ENCODE results near the gene ZNF532. TPM values are rescaled to one million over a fixed set of nuclear protein-coding genes. Genes with fewer than 3 reads are reported as not detected.

ZNF532 gene
- total RNA-seq, 1 experiment from 2014 or later, result 21.0 TPM

DNA sequence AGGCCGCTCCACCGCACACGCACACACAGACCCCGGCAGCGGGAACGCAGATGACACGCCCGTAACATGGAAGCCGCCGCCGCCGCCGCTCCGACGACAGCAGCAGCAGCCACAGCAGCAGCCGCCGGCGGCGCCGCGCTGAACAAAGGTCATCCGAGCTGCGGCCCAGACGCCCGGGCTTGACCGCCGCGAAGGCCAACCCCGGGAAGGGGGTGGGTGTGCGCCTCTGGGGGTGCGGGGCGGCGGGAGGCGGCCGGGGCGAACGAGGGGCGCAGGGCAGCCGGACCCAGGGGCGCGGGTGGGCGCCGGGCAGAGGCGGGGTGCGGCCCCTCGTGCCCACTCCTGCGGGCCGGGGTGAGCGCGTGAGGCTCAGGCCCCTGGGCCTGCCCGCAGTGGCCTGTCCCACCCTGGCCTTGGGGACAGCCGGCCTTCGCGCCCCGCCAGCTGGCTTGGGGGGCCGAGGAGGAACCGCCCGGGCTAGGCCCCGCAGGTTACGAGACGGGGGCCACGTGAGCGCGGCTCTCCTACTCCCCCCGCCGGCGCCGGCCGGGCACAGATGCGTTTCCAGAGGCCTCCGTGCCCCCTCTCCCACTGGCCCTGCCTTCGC, 1.0 kb upstream of the ZNF532 start:
- in situ Hi-C loops (cut with HindIII; ENCODE audit: low pct_unique_long_range_greater_than_20kb, low sequenced_read_pairs), result no loop called here
- no peak for DNase-seq (ENCODE audit: low read depth)

DNA sequence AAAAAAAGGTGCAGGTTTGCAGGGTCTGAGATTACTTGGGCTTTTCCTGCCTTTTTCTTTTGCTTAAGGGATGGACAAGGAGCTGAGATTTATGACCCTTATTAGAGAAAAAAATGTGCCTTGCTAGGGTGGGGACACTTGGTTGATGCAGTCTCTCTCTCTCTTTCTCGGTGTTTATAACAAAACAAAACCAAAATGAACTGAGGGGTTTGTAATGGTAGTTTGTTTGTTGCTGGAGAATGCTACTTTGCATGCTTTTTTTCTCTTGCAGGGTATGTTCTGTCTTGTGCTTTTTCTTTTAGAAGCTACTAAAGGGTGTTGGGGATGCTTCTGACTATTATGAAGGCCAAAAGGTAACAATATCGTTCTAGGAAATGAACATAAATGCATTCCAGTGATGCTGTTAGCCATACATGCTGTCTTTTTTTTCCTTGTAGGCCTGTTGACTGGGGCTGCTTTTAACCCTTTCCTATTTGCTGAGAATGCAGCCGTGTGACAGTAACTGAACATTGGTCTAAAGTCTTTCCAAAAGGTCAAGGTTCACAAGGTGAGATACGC, 435 bp downstream of the ZNF532 start:
- in situ Hi-C loops (cut with HindIII; ENCODE audit: low pct_unique_long_range_greater_than_20kb, low sequenced_read_pairs), result no loop called here

DNA sequence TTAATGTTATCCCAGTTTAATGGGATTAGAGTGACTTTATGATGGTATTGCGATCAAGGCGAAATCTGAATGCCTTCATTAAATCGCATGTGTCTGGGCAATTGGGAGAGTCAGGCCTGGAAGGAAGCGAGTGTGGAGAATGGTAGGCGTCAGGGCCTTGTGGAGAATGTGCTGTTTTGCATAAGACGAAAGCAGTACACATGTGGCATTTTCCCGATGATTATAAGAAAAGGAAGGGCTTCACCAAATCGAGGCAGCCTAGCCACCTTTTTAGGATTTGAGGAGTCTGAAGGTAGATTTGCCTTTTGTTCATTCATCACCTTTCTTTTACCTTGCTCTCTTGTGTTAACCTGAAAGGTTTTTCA, 1.0 kb downstream of the ZNF532 start:
- no peak for DNase-seq (ENCODE audit: low read depth)
- in situ Hi-C loops (cut with HindIII; ENCODE audit: low pct_unique_long_range_greater_than_20kb, low sequenced_read_pairs), result no loop called here

More for the DNA sequence above, 435 bp downstream of the ZNF532 start:
- DNase-seq (ENCODE audit: low read depth), result no peak

DNA sequence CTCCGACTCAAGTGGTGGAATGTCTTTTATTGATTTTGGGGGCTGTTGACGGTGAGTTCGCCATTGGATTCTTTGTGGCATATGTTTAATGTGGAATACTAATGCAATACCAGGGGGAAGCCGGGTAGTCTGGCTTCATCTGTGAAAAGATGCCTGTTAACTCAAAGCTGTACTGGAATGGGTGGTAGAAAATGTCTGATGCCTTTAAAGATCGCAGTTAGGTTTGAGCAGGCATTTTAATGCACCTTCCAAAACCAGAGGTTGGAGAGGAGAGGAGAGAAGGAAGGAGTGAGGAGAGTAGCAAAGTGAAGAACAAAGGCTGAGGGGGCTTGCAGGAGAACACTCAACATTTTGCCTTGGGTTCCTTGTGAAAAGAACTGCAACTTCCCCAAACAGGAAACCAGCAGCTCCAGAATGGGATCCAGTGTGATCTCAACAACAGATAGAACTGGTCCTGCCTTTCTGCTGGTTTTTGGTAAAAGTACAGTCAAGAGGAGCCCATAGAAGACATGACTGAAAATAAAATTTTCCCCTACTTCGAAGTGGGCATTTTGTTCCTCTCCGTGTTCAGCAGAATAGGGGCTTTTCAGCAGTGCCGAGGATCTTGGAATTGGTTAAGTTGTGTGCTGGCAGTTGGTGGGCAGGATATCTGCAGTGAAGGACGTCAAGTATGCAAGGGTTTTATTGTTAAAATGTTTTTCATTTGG, 1.5 kb downstream of the ZNF532 start:
- in situ Hi-C loops (cut with HindIII; ENCODE audit: low pct_unique_long_range_greater_than_20kb, low sequenced_read_pairs), result no loop called here
- DNase-seq (ENCODE audit: low read depth), result no peak

DNA sequence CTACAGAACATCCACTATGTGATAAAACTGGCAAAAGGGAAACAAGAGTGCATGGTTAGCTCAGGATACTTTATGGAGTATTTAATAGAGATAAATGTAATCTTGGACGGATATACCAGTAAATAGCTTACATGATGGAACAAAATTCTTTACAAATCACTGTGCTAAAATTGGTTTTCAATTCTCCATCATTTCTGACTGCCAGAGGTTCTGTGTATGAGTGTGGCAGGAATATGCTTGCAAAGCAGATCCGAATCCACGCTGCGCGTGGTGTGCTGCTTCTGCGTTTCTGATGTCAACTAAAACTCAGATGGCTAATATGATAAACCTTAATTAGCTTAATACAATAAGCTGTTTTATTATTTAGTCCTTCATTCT, 2.1 kb downstream of the ZNF532 start:
- DNase-seq (ENCODE audit: low read depth), result no peak
- in situ Hi-C loops (cut with HindIII; ENCODE audit: low pct_unique_long_range_greater_than_20kb, low sequenced_read_pairs), result no loop called here

DNA sequence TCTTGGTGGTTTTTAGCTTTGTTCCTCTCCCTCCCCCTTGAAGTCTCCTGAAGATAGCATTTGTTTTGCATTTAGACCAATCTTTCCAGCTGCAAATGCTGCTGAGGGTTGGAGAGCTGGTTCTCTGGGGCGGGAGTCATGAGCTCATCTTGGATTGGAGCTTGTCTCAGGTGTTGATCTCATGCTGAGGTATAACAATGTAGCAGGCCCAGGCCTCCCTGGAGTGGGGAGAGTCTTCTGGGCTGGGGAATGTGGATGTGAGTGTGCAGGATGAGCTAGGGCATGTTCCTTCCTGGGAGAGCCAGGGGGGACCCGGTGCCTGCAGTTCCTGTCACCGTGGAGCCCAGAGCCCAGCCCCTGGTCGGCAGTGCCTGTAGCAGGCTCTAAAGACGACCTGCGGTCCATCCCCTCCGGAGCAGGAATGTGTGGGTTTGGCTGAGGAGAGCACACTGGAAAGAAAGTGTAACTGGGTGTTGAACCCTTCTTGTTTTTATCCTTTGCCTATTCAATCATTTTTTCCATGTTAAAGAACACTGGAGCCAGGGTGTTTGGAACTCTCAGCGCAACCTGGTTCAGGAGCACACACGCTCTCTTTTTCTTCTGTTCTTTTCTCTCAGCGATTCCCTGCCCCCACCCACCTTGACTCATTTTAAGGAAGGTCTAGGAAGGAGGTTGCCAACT, 2.7 kb downstream of the ZNF532 start:
- in situ Hi-C loops (cut with HindIII; ENCODE audit: low pct_unique_long_range_greater_than_20kb, low sequenced_read_pairs), result no loop called here
- DNase-seq (ENCODE audit: low read depth), result no peak

DNA sequence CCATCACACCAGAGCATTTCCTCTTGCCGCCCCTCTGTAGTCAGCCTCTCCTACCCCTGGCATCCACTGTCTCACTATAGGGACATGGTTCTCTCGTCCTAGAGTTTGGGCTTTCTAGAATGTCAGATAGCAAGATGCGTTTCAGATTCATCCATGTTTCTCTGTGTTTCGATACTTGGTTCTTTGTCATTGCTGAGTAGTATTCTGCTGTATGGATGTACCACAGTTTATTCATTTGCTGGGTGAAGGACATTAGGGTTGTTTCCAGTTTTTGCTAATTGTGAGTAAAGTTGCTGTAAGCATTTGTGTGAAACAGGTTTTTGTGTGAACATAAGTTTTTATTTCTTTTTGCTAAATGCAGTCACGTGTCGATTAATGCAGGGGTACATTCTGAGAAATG, 3.8 kb downstream of the ZNF532 start:
- no peak for DNase-seq (ENCODE audit: low read depth)
- in situ Hi-C loops (cut with HindIII; ENCODE audit: low pct_unique_long_range_greater_than_20kb, low sequenced_read_pairs), result no loop called here

DNA sequence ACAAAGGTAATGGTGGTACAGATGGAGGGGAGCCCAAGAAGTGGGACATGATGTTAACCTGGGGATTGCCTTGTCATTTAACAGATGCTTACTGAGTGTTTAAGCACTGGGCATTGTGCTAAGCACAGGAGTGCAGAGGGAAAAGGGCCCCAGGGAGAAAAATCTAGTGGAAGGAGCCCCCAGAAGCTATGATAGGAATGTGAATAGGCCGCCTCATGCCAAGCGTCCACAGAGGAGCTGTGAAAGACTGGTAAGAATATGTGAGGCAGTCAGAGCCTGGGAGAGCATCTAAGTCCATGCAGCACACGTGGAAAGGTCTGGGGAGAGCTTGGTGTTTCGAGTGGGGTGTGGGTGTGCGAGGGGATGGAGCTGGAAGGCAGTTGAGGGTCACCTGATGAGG, 5.5 kb downstream of the ZNF532 start:
- DNase-seq (ENCODE audit: low read depth), result no peak
- in situ Hi-C loops (cut with HindIII; ENCODE audit: low pct_unique_long_range_greater_than_20kb, low sequenced_read_pairs), result no loop called here

DNA sequence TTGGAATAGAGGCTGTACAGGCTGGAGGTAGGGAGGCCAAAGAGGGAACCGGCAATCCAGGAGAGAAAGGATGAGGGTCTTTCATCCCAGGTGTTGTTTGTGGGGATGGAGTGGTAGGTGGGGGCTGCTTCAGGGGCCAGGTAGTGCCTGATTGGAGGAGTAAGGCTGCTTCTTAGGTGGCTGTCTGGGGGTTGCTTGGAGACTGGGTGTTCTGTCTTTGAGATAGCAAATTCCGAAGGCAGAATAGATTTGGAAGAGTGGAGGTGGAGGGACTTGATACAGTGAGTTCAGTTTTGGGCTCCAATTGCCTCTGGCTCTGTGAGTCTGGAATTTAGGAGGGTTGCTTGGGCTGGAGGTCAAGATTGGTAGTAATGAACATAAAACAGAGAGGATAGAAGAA, 5.9 kb downstream of the ZNF532 start:
- in situ Hi-C loops (cut with HindIII; ENCODE audit: low pct_unique_long_range_greater_than_20kb, low sequenced_read_pairs), result no loop called here
- DNase-seq (ENCODE audit: low read depth), result no peak

DNA sequence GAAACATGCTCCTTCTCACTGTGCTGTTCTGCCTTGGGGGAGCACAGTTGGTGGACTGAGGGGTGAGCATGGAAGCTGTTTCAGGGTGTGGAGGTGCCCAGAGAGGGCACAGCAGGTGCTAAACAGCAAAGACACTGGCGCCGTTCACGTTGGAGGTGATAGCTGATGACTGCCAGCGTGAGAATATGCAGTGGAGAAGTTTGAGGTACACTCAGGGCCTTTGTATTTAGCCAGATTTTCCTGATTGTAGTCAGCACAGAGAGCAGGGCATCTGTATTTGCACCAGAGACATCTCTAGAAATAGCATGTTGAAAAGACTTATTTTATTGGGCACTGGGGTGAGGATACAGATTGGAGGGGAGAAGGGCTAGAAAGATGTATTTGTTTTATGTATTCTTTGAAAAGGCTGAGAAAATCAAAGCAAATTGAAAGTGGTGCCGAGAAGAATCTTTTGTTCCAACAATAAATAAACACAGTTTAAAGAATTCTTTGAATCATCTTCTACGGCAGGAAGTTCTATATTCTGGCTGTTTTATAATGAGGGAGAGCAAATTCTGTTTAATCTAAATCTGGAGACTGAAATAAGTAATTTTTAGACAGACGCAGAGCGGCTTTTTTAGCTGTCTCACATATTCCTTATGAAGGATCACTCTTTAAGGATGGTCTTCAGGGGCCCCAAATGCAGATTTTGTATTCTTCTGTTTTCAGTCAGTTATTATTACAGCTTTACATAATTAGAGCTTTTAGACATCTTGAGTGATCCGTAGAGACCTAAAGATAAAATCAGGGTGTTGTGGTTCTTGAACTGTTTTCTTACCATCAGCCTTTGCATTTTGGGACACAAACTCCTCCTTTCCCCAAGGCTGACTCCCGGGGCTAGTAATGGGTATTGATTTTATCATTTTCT, 7.1 kb downstream of the ZNF532 start:
- in situ Hi-C loops (cut with HindIII; ENCODE audit: low pct_unique_long_range_greater_than_20kb, low sequenced_read_pairs), result no loop called here
- no peak for DNase-seq (ENCODE audit: low read depth)

DNA sequence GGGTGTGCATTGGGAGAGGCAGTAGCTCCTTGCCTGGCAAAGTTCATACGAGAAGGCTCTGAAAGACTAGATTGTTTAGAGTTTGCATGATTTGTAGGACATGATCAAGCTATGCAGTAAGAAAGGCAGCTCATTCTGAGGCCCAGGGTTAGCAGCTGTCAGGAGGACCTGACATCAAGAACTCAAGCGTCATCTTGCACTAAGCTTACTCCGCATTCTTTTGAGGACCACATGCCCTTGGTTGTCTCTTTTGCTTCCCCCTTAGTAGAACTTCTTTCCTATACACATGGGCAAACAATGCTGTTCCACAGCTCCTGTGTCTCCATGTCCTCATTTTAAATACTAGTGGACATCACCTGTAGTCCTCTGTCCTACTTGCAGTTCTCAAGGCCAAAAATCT, 14.0 kb downstream of the ZNF532 start:
- in situ Hi-C loops (cut with HindIII; ENCODE audit: low pct_unique_long_range_greater_than_20kb, low sequenced_read_pairs), result no loop called here
- DNase-seq (ENCODE audit: low read depth), result no peak

DNA sequence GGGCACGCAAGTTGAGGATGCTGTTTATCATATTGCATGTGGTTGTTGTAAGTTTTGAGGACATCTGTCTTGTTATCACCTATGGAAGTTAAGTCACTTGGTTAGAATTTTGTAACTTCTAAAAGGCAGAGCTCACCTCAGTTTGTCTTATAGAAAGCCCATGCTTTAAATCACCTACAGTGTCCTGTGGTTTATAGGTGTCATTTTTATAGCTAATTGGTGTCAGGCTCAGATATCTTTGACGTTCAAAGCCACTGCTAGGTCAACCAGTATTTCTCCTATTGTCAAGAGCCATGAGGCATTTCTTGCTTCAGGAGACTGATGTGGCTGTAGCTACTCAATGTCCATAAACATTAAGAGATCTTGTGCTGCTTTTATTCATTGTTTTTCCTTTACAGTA, 16.8 kb downstream of the ZNF532 start:
- in situ Hi-C loops (cut with HindIII; ENCODE audit: low pct_unique_long_range_greater_than_20kb, low sequenced_read_pairs), result no loop called here
- no peak for DNase-seq (ENCODE audit: low read depth)

DNA sequence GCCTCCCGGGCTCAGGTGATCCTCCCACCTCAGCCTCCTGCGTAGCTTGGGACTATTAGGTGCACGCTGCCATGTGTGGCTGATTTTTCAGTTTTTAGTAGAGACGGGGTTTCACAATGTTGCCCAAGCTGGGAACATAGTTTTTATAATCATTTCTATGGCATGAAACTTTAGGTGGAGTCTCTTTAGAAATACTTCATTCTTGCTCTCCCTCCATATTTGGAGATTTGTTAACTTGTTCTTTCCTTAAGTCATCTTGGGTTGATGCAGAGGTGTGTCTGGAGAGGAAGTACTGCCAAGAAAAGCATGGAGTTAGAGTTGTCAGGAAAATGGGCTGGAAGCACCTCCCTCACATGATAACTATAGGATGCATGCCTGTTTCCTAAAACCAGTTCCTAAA, 17.4 kb downstream of the ZNF532 start:
- no peak for DNase-seq (ENCODE audit: low read depth)
- in situ Hi-C loops (cut with HindIII; ENCODE audit: low pct_unique_long_range_greater_than_20kb, low sequenced_read_pairs), result no loop called here

DNA sequence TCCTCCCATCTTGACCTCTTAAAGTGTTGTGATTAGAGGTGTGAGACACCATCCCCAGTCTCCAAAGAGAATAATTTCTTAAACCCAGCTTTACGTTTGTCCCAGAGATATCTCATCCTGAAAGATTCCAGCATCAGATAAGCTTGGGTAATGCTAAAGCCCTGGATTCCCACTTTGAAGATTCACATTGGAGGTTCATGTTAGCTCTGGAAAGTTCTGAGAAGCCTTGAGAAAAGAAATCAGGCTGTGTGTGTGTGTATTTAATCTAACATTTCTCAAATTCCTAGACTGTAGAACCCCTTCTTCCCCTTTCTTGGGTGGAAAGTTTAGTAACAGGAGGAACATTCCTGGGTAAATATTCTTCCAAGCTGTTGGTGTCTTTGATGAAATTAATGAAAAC, 18.0 kb downstream of the ZNF532 start:
- in situ Hi-C loops (cut with HindIII; ENCODE audit: low pct_unique_long_range_greater_than_20kb, low sequenced_read_pairs), result no loop called here
- no peak for DNase-seq (ENCODE audit: low read depth)

DNA sequence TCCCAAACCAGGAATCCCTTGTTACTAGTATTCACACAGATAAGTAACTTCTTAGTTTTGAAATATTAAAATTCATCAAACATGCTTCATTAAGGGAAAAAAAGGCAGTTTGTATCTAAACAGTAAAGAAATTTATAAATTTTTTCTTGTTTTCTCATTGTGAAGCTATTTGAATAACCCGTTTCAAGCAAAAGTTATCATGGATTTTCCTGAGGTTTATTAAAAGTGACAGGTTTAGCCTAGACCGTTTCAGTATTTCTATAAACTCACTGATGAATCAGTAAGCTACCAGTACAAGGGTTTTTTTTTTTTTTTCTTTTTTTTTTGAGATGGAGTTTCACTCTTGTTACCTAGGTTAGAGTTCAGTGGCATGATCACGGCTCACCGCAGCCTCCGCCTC, 20.0 kb downstream of the ZNF532 start:
- in situ Hi-C loops (cut with HindIII; ENCODE audit: low pct_unique_long_range_greater_than_20kb, low sequenced_read_pairs), result no loop called here

DNA sequence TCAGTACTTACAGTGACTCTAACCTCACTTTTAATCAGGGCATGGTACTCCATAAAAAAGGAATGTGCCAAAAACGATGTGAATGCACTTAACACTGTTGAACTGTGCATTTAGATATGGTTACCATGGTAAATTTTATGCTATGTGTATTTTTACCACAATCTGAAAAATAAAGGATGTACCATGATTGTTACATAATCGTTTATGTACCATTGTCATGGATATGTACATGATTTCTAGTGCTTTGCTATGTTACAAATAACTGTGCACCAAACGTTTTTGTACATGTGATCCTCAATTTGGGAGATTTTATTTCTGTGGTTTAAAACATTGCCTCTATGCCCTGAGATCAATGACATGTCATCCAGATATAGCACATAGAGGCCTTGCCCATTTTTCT, 21.8 kb downstream of the ZNF532 start:
- in situ Hi-C loops (cut with HindIII; ENCODE audit: low pct_unique_long_range_greater_than_20kb, low sequenced_read_pairs), result no loop called here
- no peak for DNase-seq (ENCODE audit: low read depth)

More for the DNA sequence above, 20.0 kb downstream of the ZNF532 start:
- no peak for DNase-seq (ENCODE audit: low read depth)

DNA sequence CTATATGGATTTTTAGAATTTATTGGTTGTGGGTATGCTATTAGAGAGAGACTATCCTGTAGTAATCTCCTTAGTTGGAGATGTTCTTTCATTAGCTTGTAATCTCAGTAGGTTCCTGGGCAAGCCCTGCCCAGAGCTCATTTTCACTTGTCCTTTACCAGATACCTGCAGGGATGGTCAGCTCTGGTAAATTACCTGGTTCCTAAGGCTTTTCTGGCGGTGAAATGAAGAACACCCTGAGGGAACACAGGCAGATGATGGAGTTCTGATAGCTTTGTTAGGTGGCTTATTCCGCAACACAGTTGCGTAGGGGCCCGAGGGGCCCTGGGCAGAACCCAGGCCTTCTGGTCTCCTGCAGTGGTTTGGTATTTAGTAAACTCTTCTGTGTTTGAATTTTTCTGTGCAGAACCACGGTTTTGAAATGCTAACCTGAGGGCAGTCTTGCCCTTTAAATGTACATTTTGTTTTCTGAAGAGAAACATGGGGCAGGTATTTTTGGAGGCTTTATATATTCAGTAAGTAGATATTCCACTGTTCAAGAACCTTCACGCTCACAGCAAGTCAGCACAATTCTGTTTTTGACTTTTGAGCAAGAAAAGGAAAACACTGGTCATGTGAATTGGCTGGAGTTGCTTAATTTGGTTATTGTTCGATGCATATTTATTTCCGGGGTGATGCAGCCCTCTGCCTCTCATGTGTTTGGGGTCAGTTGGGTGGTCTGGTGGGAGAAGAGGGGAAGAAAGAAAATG, 22.4 kb downstream of the ZNF532 start:
- DNase-seq (ENCODE audit: low read depth), result no peak
- in situ Hi-C loops (cut with HindIII; ENCODE audit: low pct_unique_long_range_greater_than_20kb, low sequenced_read_pairs), result no loop called here

DNA sequence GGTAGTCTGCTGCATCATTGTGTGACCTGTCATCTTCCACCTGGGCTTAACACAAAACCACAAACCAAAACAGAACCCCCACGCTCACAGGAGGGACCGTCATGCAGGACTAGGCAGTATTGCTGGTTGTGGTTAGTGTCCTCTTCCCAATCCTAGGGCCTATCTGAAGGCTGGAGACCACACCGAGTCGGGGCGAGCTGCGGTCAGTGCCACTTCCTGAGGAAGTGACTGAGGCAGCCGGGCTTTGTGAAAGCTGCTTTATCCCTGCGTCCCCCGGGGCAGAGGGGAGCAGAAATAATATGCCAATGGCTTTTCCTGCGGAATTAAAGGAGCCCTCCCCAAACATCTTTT, 22.9 kb downstream of the ZNF532 start:
- in situ Hi-C loops (cut with HindIII; ENCODE audit: low pct_unique_long_range_greater_than_20kb, low sequenced_read_pairs), result no loop called here
- DNase-seq (ENCODE audit: low read depth), result peak; percentile 49
